ENCODE data around the gene PPIB. TPM values are rescaled to one million over a fixed set of nuclear protein-coding genes. Genes with fewer than 3 reads are reported as not detected.

The PPIB gene
- total and polyA plus RNA-seq, 12 donors = 313 to 2,941 (median 648) TPM

- TF ChIP-seq CTCF (IDR thresholded peaks at IDR 0.05) = no peak
- TF ChIP-seq POLR2A (IDR thresholded peaks at IDR 0.05) = no peak
- Histone ChIP-seq H3K4me3 (no peak overlapping the region), H3K4me1 (replicated peaks in 1 of 2) (peaks cover 16 to 24% of the 10 kb centered on the region in 2 donors), H3K27ac (no peak overlapping the region), H3K27me3 (no peaks in the 10 kb centered on the region), H3K36me3 (replicated peaks in 1 of 2) (peaks cover 0 to 21% of the 10 kb centered on the region in 2 donors), H3K9me3 (replicated peaks in 1 of 3) (no peaks in the 10 kb centered on the region)
- peak in 1 of 7 donors; percentile 16 for DNase-seq
- intact Hi-C loops (cut with DNase I) = loop anchor here in 1 of 2 donors (10.0 kb wide), 1 partner anchor 63 kb away; no protein-coding TSS in a partner anchor
- 82 to 94% (median 91%) methylated on average over 7 of the region's 7 CpGs for WGBS, 4 donors
Observed at GRCh38 chr15:64148168-64148567, 14.7 kb downstream of the PPIB start.

DNA sequence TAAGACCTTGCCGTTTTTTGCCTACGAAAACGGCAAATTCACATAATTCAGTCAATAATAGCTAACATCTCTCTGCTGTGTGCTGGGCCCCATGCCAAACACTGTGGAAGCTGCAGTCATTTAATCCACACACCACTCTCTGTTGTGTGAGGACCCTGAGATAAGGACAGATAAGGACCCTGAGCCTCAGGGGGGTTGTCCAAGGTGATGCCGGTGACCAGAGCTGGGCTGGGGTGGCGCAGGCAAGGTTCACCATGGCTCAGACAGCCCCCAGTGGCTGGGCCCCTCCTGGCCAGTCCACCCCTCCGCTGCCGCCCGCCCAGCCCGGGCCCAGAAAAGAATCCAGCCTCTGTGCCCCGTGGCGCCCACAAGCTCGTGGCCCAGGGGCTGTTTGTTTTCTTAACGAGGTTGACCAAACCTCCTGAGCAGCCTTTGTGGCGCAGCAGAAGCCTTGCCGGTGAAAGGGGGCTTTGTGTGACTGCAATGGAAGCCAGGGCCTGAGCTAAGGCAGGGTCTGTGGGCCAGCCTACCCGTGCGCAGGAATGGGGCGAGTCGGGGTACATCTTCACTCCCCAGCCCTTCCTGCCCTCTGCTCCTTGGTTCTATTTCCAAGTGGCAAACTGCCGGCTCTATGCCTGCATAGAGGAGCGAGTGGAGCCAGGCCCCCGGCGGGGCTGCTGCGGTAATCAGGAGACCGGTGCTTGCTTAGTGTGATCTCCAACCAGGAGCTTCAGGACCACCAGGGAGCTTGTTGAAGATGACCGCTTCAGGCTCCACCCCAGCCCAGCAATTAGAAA lies 15.7 kb downstream of the PPIB start:
- Histone ChIP-seq H3K4me3 (no peak overlapping the region), H3K36me3 (replicated peaks in 1 of 2) (peaks cover 0 to 30% of the 10 kb centered on the region in 2 donors), H3K4me1 (replicated peaks in 1 of 2) (peaks cover 13 to 15% of the 10 kb centered on the region in 2 donors), H3K9me3 (replicated peaks in 1 of 3) (no peaks in the 10 kb centered on the region), H3K27me3 (no peaks in the 10 kb centered on the region), H3K27ac (no peak overlapping the region)
- 74 to 80% (median 76%) methylated on average over 15 to 26 of the region's 26 CpGs for WGBS, 4 donors
- DNase-seq = peak in 2 of 7 donors; percentile 27 to 68
- intact Hi-C loops (cut with DNase I) = loop anchor here in 1 of 2 donors (10.0 kb wide), 1 partner anchor 62 kb away; no protein-coding TSS in a partner anchor
- TF ChIP-seq CTCF (IDR thresholded peaks at IDR 0.05) (no peak), POLR2A (IDR thresholded peaks at IDR 0.05) (no peak)

GRCh38 chr15:64146520-64146884 lies 16.3 kb downstream of the PPIB start:
- Histone ChIP-seq H3K27ac (no peak overlapping the region), H3K4me1 (replicated peaks in 1 of 2) (peaks cover 7 to 9% of the 10 kb centered on the region in 2 donors), H3K36me3 (replicated peaks in 1 of 2) (peaks cover 0 to 33% of the 10 kb centered on the region in 2 donors), H3K4me3 (no peak overlapping the region), H3K27me3 (no peaks in the 10 kb centered on the region), H3K9me3 (replicated peaks in 1 of 3) (no peaks in the 10 kb centered on the region)
- 72 to 80% (median 79%) methylated on average over 3 of the region's 3 CpGs for WGBS, 4 donors
- intact Hi-C loops (cut with DNase I) = loop anchor here in 1 of 2 donors (10.0 kb wide), 1 partner anchor 62 kb away; no protein-coding TSS in a partner anchor
- no peak for DNase-seq
- TF ChIP-seq CTCF (IDR thresholded peaks at IDR 0.05) = no peak
- no peak for TF ChIP-seq POLR2A (IDR thresholded peaks at IDR 0.05)

GRCh38 chr15:64146041-64146440 lies 16.8 kb downstream of the PPIB start:
- Histone ChIP-seq H3K4me3 (no peak overlapping the region), H3K27me3 (no peaks in the 10 kb centered on the region), H3K9me3 (replicated peaks in 1 of 3) (no peaks in the 10 kb centered on the region), H3K27ac (no peak overlapping the region), H3K4me1 (replicated peaks in 1 of 2) (peaks cover 2 to 5% of the 10 kb centered on the region in 2 donors), H3K36me3 (replicated peaks in 1 of 2) (peaks cover 0 to 36% of the 10 kb centered on the region in 2 donors)
- no peak for TF ChIP-seq POLR2A (IDR thresholded peaks at IDR 0.05)
- TF ChIP-seq CTCF (IDR thresholded peaks at IDR 0.05) = no peak
- peak in 1 of 7 donors; percentile 18 for DNase-seq
- 72 to 100% (median 93%) methylated on average over 2 to 6 of the region's 6 CpGs for WGBS, 4 donors
- intact Hi-C loops (cut with DNase I) = loop anchor here in 1 of 2 donors (10.0 kb wide), 1 partner anchor 61 kb away; no protein-coding TSS in a partner anchor

Measured in adrenal gland (tissue), 12 donors.